Activated CD4-positive, alpha-beta memory T cell treated with anti-CD3 and anti-CD28 coated beads for 36 hours (primary cell): ENCODE data around the gene TCF7L2. TPM values are rescaled to one million over a fixed set of nuclear protein-coding genes. Genes with fewer than 3 reads are reported as not detected.
"Not testable (repeated sequence)": the region's sequence is repeated elsewhere in the genome, so short reads cannot be mapped to it uniquely, and the experiment has no call there.

Experiments used
- CTCF ChIA-PET: fragments of 350-600 bp; sonication (Branson Sonifier 250); formaldehyde crosslinking; loops from one replicate; lab custom pipeline; 2021; ENCODE audit warnings: antibody characterized with exemption, inconsistent platforms; lab: Charles Lee
- POLR2A ChIA-PET: fragments of 350-600 bp; sonication (Branson Sonifier 250); formaldehyde crosslinking; loops from one replicate; lab custom pipeline; 2021; ENCODE audit warnings: antibody characterized with exemption; lab: Charles Lee
- DNase-seq: peaks from one replicate; pipeline ENCODE4 v3.0.0-alpha.2; 2020
- H3K27ac Mint-ChIP-seq: one replicate; pipeline ENCODE4 v1.8.0; 2021; ENCODE audit warnings: mixed read lengths
- H3K27me3 Mint-ChIP-seq: one replicate; pipeline ENCODE4 v1.8.0; 2021; ENCODE audit warnings: mixed read lengths
- H3K36me3 Mint-ChIP-seq: one replicate; pipeline ENCODE4 v1.8.0; 2021; ENCODE audit warnings: mixed read lengths
- H3K4me1 Mint-ChIP-seq: one replicate; pipeline ENCODE4 v1.8.0; 2021; ENCODE audit warnings: low read depth, mixed read lengths
- H3K4me3 Mint-ChIP-seq: one replicate; pipeline ENCODE4 v1.8.0; 2021; ENCODE audit warnings: mild to moderate bottlenecking, mixed read lengths
- H3K9me3 Mint-ChIP-seq: one replicate; pipeline ENCODE4 v1.8.0; 2021; ENCODE audit warnings: mixed read lengths
- intact Hi-C: fragments of 100-400 bp; cut with micrococcal nuclease; formaldehyde crosslinking; loops from one replicate; pipeline ENCODE4 v1.15.1; 2023
- total RNA-seq, 2 experiments: library from RNA; stranded (reverse); gene quantifications; one replicate each; pipeline ENCODE4 v1.2.3, GENCODE V29; 2021

The TCF7L2 gene
- total RNA-seq, 2 experiments from 2014 or later, result 0.71 to 1.5 TPM

DNA sequence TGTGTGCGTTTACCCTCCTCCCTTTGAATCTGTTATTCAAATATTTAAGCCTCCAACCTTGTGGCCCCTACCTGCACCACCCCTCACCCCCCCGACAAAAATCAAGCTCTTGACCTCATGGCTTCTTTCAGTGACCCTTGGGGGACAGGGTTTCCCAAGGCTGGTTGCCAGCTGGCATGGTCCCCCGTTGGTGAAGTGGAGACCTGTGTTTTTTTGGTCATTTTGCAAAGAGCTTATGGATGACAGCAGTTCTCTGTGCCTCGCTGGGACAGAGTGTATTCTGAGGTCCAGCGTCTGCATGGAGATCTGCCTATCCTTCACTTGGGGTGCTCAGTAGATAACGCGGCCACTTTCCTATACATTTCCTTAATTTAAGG, 111.0 kb downstream of the TCF7L2 start:
- POLR2A ChIA-PET, result no interaction called here
- intact Hi-C loops, result no loop called here
- H3K27me3 Mint-ChIP-seq, result no peaks in the 10 kb centered on the region
- no peaks in the 10 kb centered on the region for H3K9me3 Mint-ChIP-seq
- H3K36me3 Mint-ChIP-seq, result no peaks in the 10 kb centered on the region
- H3K4me3 Mint-ChIP-seq, result no peak overlapping the region
- CTCF ChIA-PET, result no interaction called here
- H3K27ac Mint-ChIP-seq, result no peak overlapping the region
- no peak for DNase-seq
- no peaks in the 10 kb centered on the region for H3K4me1 Mint-ChIP-seq

DNA sequence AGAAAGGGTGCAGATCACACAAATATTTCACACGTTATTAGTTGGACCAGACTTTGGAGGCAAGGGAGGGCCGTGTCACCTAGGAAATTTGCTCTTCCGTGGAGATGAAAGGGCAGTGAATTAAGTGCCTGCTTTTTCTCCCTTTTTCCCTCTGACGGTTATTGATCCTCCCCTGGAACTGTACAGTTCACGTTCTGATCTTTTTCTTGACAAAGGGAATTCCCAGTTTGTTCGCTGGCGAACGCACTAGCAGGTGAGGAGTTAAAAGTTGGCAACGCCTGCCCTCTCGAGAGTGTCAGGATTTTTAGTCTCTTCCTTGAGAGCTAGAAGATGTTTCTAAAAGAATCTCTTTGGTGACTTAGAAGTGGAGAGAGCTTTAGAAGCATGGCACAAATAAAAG, 111.5 kb downstream of the TCF7L2 start:
- no peak overlapping the region for H3K4me3 Mint-ChIP-seq

DNA sequence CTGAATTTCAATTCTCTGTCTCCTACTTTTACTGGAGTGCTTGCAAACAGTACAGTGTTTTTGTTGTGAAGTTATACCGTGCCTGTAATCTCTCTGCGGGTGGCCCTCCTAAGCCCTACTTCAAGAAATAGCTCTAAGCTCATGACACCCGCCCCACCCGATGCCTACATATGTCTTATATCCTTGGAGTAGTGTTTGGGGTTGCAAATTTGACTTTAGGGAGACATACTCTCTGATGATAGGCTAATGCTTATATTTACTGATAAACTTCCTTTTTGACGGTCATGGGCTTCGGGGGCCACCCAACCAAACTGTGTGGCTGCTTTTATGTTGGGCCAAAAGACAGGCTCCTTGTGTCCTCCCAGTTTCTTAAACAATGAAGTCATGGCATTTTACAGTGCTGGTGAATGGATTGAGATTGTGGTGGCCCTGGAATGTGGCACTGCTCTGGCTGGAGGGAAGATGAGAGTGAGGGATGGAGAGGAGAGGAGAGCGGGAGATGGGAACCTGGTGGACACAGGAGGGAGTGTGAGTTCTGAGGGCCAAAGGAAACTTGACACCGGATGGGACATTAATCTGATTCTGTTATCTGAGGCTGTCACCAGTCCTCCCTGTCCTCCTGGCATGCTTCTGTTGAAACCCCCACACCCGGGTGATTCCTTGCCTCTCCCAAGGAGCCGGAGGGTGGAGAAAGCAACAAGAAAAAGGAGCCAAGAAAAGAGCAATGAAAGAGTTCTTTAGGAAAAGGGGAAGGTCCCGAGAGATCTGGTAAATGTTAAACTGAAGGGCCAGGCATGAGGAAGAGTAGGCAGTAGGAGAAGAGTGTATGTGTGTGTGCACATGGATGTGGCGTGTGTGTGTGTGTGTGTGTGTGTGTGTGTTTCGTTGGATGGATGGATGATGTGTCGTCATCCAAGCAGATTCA, 113.3 kb downstream of the TCF7L2 start:
- no peaks in the 10 kb centered on the region for H3K4me1 Mint-ChIP-seq
- intact Hi-C loops, result no loop called here
- DNase-seq, result no peak
- ChIA-PET CTCF (no interaction called here), POLR2A (no interaction called here)
- no peaks in the 10 kb centered on the region for H3K9me3 Mint-ChIP-seq
- H3K27me3 Mint-ChIP-seq, result no peaks in the 10 kb centered on the region
- no peak overlapping the region for H3K27ac Mint-ChIP-seq
- no peak overlapping the region for H3K4me3 Mint-ChIP-seq
- H3K36me3 Mint-ChIP-seq, result no peaks in the 10 kb centered on the region

More for the DNA sequence above, 111.5 kb downstream of the TCF7L2 start:
- Mint-ChIP-seq H3K9me3 (no peaks in the 10 kb centered on the region), H3K27me3 (no peaks in the 10 kb centered on the region), H3K4me1 (no peaks in the 10 kb centered on the region), H3K36me3 (no peaks in the 10 kb centered on the region), H3K27ac (no peak overlapping the region)
- intact Hi-C loops, result no loop called here
- POLR2A ChIA-PET, result no interaction called here
- CTCF ChIA-PET, result interaction anchor here (0.6 kb wide), 1 partner anchor 1147 kb away, joined by 3 read pairs; no protein-coding TSS in a partner anchor
- DNase-seq, result no peak

DNA sequence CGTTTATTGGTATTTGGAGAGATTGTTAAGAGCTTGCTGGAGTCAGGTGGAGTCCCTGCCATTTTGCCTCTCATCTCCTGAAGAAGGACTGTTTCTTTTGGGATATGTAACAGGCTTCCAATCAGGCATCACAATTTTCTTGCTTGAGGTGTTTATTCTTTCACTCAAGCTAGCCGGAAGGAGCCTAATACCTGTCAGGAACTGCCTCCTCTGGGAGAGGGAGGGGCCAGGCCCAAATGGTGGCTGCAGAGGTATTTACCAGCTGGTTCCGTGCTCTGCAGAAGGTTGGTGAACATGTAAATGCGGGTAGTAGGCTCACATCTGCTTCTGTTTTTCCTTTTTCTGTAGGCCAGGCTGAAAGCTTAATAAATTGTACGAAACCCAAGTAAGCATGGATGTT, 114.0 kb downstream of the TCF7L2 start:
- POLR2A ChIA-PET, result no interaction called here
- H3K4me3 Mint-ChIP-seq, result no peak overlapping the region
- H3K4me1 Mint-ChIP-seq, result no peaks in the 10 kb centered on the region
- H3K27me3 Mint-ChIP-seq, result no peaks in the 10 kb centered on the region
- intact Hi-C loops, result no loop called here
- DNase-seq, result no peak
- H3K9me3 Mint-ChIP-seq, result no peaks in the 10 kb centered on the region
- CTCF ChIA-PET, result interaction anchor here (0.6 to 1.0 kb wide), 2 partner anchors 18 to 32 kb away, joined by 3 read pairs; no protein-coding TSS in a partner anchor
- no peaks in the 10 kb centered on the region for H3K36me3 Mint-ChIP-seq
- no peak overlapping the region for H3K27ac Mint-ChIP-seq

DNA sequence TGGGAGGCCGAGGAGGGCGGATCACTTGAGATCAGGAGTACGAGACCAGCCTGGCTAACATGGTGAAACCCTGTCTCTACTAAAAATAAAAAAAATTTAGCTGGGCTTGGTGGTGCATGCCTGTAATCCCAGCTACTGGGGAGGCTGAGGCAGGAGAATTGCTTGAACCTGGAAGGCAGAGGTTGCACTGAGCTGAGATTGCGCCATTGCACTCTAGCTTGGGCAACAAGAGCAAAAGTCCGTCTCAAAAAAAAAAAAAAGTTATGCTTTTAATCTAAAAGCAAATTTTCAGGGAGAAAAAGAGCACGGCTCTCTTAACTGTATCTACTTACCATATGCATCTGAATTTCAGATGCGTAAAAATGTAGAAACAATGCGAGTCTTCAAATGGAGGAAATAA, 116.1 kb downstream of the TCF7L2 start:
- H3K27ac Mint-ChIP-seq, H3K4me3 Mint-ChIP-seq, H3K36me3 Mint-ChIP-seq, CTCF ChIA-PET, H3K9me3 Mint-ChIP-seq, H3K27me3 Mint-ChIP-seq, intact Hi-C loops, H3K4me1 Mint-ChIP-seq, POLR2A ChIA-PET, DNase-seq: not testable (repeated sequence)

DNA sequence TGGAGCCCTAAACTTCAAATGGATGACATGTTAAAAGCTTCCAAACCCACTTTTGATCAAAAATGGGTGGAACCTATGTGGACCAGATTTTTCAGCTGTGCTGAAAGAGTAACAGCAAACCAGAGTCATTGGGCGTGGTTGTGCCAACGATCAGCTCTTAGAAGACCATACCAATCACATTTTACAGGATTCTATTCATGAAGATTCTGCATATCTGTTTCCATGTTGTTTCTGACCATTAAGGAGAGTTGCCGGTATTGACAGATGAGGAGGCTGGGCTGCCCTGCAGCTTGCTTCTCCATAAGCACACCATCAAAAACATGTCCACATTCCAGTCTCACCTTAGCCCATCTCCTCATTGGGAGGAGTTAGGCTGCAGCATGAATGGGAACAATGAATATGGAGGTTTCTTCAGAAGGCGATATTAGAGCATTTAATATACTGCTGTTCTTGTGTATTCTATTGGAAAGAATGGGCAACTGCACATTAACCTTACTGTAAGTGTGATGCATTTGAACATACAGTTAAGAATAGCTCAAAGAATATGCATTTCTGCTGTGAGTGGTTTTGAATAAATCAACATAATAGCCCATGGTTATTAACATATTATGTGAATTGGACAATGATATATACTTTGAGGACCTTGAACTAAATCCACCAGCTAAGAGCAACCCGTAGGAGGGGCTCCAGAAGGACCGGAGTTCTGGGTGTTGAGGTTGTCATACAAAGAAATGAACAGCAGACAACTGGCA, 116.7 kb downstream of the TCF7L2 start:
- intact Hi-C loops, result no loop called here
- POLR2A ChIA-PET, result no interaction called here
- Mint-ChIP-seq H3K4me3 (no peak overlapping the region), H3K4me1 (no peaks in the 10 kb centered on the region), H3K27ac (no peak overlapping the region), H3K27me3 (no peaks in the 10 kb centered on the region), H3K36me3 (no peaks in the 10 kb centered on the region), H3K9me3 (no peaks in the 10 kb centered on the region)
- CTCF ChIA-PET, result no interaction called here
- DNase-seq, result no peak

DNA sequence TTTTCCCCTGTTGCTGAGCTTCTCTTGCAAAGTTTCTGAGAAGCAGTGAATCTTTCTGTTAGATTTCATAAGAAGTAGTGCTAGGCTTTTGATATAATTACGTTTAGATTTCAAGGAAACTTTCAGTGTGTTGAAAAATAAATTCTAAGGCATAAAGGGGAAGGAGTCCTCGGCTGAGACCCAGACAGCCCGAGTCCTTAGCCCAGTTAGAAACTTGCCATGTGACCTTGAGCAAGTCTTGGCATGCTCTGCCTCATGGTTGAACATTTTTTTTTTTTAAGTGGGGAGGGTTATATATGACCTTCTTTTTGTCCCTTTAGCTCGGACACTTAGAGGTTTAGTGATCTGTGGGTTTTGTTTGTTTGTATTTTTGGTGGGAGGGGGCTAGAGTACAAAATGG, 117.5 kb downstream of the TCF7L2 start:
- ChIA-PET CTCF (no interaction called here), POLR2A (no interaction called here)
- Mint-ChIP-seq H3K4me3 (no peak overlapping the region), H3K4me1 (no peaks in the 10 kb centered on the region), H3K27ac (no peak overlapping the region), H3K36me3 (no peaks in the 10 kb centered on the region), H3K9me3 (no peaks in the 10 kb centered on the region), H3K27me3 (no peaks in the 10 kb centered on the region)
- intact Hi-C loops, result no loop called here
- no peak for DNase-seq

DNA sequence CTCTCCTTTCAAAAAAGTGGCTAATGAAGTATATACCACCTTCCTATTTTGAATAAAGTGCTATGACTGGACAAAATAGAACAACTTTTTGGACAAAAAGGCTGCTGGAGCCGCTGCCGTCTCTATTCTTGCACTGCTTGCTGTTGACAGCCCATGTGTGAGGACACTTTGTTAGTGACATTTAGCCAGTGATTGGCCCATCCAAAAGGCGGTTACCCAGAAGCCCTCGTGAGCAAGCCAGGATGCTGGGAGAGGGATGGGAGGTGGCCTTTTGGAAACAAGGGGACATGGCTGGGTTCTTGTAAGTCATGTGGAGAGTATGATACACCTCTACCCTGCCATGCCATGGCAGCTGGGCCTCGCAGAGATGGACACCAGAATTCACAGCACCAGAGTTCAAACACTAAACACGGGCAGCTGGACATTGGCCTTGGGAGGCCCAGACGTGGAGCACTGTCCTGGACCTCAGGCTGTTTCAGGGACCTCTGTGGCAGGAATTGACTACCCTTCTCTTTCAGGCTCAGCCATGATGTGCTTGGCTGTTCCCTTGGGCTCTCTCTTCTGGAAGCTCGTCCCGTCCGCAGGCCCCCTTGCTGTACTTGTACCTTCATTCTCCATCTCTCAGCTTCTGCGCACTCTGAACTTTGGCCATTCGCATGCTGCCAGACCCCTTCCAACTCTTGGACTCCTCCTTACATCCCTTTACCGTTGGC, 118.3 kb downstream of the TCF7L2 start:
- Mint-ChIP-seq H3K36me3 (no peaks in the 10 kb centered on the region), H3K4me1 (no peaks in the 10 kb centered on the region), H3K4me3 (no peak overlapping the region), H3K27me3 (no peaks in the 10 kb centered on the region), H3K9me3 (no peaks in the 10 kb centered on the region), H3K27ac (no peak overlapping the region)
- DNase-seq, result no peak
- ChIA-PET POLR2A (no interaction called here), CTCF (no interaction called here)
- intact Hi-C loops, result no loop called here

DNA sequence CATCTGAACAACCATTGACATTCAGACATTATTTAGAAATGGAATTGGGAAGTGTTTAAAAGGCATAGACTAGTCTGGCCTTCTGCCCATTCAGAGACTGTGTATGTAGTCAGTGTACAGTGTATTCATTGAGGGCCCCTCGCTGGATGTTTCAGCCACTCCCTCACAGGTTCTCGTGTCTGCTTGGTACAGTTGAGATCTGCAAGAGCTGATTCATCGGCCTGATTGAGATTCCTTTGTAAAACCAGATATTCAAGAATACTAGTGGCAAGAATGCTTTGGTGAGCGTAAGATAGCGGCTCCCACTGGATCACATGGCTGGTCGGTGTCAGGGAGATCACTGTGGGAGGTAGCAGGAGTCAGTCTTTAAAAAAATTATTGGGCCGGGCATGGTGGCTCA, 119.5 kb downstream of the TCF7L2 start:
- Mint-ChIP-seq H3K4me1 (no peaks in the 10 kb centered on the region), H3K4me3 (no peak overlapping the region), H3K27ac (no peak overlapping the region), H3K9me3 (no peaks in the 10 kb centered on the region), H3K36me3 (no peaks in the 10 kb centered on the region), H3K27me3 (no peaks in the 10 kb centered on the region)
- ChIA-PET CTCF (no interaction called here), POLR2A (no interaction called here)
- intact Hi-C loops, result no loop called here
- DNase-seq, result no peak

DNA sequence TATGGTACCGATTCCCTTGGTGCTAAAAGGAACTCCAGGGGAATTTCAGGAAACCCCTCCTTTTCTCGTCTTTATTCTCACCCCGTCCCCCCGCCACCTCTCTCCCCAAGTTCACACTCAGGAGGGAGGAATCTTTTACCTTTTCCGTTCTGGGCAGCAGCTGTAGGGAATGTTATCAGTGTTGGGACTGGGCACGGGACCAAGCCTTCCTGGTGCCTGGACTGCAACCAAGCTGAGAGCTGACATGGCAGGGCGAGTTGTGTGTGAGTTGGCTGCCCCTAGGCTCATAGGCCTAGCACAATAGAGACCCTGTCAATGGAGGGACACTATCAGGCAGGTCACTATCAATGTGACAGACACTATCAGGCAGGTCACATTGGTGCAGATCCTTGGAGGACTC, 121.4 kb downstream of the TCF7L2 start:
- intact Hi-C loops, result no loop called here
- H3K36me3 Mint-ChIP-seq, result no peaks in the 10 kb centered on the region
- ChIA-PET CTCF (no interaction called here), POLR2A (no interaction called here)
- no peak for DNase-seq
- no peak overlapping the region for H3K27ac Mint-ChIP-seq
- no peaks in the 10 kb centered on the region for H3K4me1 Mint-ChIP-seq
- no peaks in the 10 kb centered on the region for H3K27me3 Mint-ChIP-seq
- H3K4me3 Mint-ChIP-seq, result no peak overlapping the region
- H3K9me3 Mint-ChIP-seq, result no peaks in the 10 kb centered on the region

DNA sequence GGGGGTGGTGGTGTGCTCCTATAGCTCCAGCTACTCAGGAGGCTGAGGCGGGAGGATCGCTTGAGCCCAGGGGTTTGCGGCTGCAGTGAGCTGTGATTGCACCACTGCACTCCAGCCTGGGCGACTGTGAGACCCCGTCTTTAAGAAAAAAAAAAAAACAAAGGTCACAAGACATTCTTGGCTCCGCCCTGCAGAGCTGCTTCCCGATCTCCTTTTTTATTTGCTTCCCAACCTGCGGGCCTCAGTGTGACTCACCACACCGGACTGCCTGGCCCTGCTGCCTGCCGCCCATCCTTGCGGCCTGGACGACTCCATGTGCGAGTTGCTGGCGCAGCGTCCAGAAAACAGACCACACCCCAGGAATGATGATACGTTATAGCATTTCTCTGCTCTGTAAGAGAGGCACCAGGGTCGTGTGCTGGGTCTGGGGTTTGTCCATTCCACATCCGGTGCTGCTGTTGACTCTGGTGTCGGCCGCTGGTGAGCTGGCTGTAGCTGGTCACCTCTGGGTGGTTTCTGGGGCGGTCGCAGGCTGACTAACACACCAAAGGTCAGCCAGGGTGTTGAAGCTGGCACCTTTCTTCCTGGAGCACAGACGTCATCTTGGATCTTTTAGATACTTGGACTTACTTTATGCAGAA, 123.6 kb downstream of the TCF7L2 start:
- CTCF ChIA-PET, result no interaction called here
- Mint-ChIP-seq H3K27me3 (no peaks in the 10 kb centered on the region), H3K4me1 (no peaks in the 10 kb centered on the region), H3K36me3 (no peaks in the 10 kb centered on the region), H3K4me3 (no peak overlapping the region), H3K27ac (no peak overlapping the region), H3K9me3 (no peaks in the 10 kb centered on the region)
- no peak for DNase-seq
- POLR2A ChIA-PET, result no interaction called here
- intact Hi-C loops, result no loop called here

DNA sequence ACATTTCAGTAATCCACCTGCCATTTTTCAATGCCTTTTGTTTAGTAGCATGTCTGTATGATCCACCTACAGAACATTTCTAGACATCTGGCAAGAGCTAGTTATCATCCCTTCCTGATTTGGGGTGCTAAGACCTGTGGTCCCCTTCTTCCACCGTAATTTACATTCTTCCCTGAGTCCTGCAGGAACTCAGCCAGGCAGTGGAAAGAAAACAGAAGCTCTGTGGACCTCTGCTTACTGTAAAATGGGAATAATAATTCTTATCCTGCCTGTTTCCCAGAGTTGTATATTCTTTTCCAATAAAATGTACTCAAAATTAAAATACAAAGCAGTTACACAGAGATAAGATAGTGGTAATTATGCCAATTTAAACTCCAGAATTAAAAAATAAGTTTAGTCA, 126.9 kb downstream of the TCF7L2 start:
- POLR2A ChIA-PET, result no interaction called here
- no peak for DNase-seq

More for the DNA sequence above, 126.9 kb downstream of the TCF7L2 start:
- H3K27me3 Mint-ChIP-seq, result no peaks in the 10 kb centered on the region
- no peaks in the 10 kb centered on the region for H3K4me1 Mint-ChIP-seq
- CTCF ChIA-PET, result no interaction called here
- H3K27ac Mint-ChIP-seq, result no peak overlapping the region
- H3K4me3 Mint-ChIP-seq, result no peak overlapping the region
- H3K36me3 Mint-ChIP-seq, result no peaks in the 10 kb centered on the region
- intact Hi-C loops, result no loop called here
- no peaks in the 10 kb centered on the region for H3K9me3 Mint-ChIP-seq
